Kidney (tissue), 14 donors: ENCODE results near the gene EMC6. TPM values are rescaled to one million over a fixed set of nuclear protein-coding genes. Genes with fewer than 3 reads are reported as not detected.

Experiments used
- DNase-seq, 5 donors: peaks; one replicate each; pipeline ENCODE4 v3.0.0-alpha.2; 2013 to 2020
- FAIRE-seq: peaks from 2 replicates; lab custom pipeline; 2012; peaks lifted over from hg19 to GRCh38; lab: Jason Lieb, UNC
- H3K27ac ChIP-seq, 2 donors: one replicate each; pipeline ENCODE4 v1.7.0; 2013; ENCODE audit warnings: low read depth in 2 of 2, low read length in 2 of 2, inconsistent platforms in 1 of 2
- H3K27me3 ChIP-seq: one replicate; pipeline ENCODE4 v1.7.1; 2013; ENCODE audit warnings: low read length, inconsistent platforms; ENCODE audit not compliant: control insufficient read depth, insufficient read depth
- H3K36me3 ChIP-seq, 3 donors: one replicate each; pipeline versions ENCODE4 v1.7.0 to v1.7.1; 2013; ENCODE audit warnings: low read length in 3 of 3, control low read depth in 1 of 3, inconsistent platforms in 1 of 3; ENCODE audit not compliant: insufficient read depth in 3 of 3, control insufficient read depth in 2 of 3
- H3K4me1 ChIP-seq, 3 donors: one replicate each; pipeline versions ENCODE4 v1.7.0 to v1.7.1; 2013; ENCODE audit warnings: low read length in 3 of 3, inconsistent platforms in 1 of 3, low read depth in 1 of 3; ENCODE audit not compliant: control insufficient read depth in 2 of 3, insufficient read depth in 2 of 3
- H3K4me3 ChIP-seq, 3 donors: one replicate each; pipeline versions ENCODE4 v1.7.0 to v1.8.1; 2013; ENCODE audit warnings: low read length in 3 of 3, control low read depth in 1 of 3, inconsistent platforms in 1 of 3
- H3K9ac ChIP-seq, 3 donors: one replicate each; pipeline versions ENCODE4 v1.7.0 to v1.7.1; 2013; ENCODE audit warnings: low read length in 3 of 3, control low read depth in 1 of 3, inconsistent platforms in 1 of 3
- H3K9me3 ChIP-seq, 3 donors: one replicate each; pipeline versions ENCODE4 v1.7.0 to v1.7.1; 2013; ENCODE audit warnings: low read length in 3 of 3, control low read depth in 1 of 3, inconsistent platforms in 1 of 3; ENCODE audit not compliant: control insufficient read depth in 2 of 3, insufficient read depth in 1 of 3
- CTCF ChIP-seq: IDR thresholded peaks from 3 replicates; pipeline ENCODE4 v1.5.1; 2012; ENCODE audit warnings: mild to moderate bottlenecking, moderate library complexity, borderline replicate concordance; ENCODE audit not compliant: insufficient read depth; ENCODE audit errors: extremely low read depth
- intact Hi-C: fragments of 100-400 bp; cut with DNase I; formaldehyde crosslinking; loops from one replicate; pipeline ENCODE4 v1.11.1; 2022
- polyA plus RNA-seq: library from polyadenylated mRNA; stranded (reverse); fragments of 350-450 nt; fragmentation: Illumina TruSeq; extraction: RNeasy Lipid Tissue Mini Kit (QIAGEN cat#74804); gene quantifications from one replicate; pipeline ENCODE4 v1.2.3, GENCODE V29; 2014; ENCODE audit warnings: low read depth, low replicate concordance; ENCODE audit not compliant: insufficient read depth
- total RNA-seq: library from RNA; stranded (reverse); fragmentation: NEBNext Ultra II Directional; extraction: Animal tissue kit (Norgen Biotek cat#: 25700); gene quantifications from one replicate; pipeline ENCODE4 v1.2.1, GENCODE V29; 2021
- donor health status: control.
- donor health status: control.
- donor health status: control.
- donor health status: control.
- donor health status: control.
- donor health status: DM: yes; HTN: yes; CAD: no.
- donor health status: Normal renal cell carcinoma (clear cell type).

EMC6 gene
- total and polyA plus RNA-seq, 2 donors from 2014 or later, result 25.6 to 77.1 TPM

GRCh38 chr17:3659541-3660111 lies 9.0 kb upstream of the EMC6 start:
- FAIRE-seq (no peak), DNase-seq (peak in 2 of 5 donors; percentile 43 to 90)
- no peaks in the 10 kb centered on the region for H3K27me3 ChIP-seq
- no peak for TF ChIP-seq CTCF
- no peak overlapping the region for H3K4me3 ChIP-seq
- peaks cover 0 to 9% (median 6%) of the 10 kb centered on the region in 3 donors for H3K36me3 ChIP-seq
- H3K9me3 ChIP-seq, result no peaks in the 10 kb centered on the region
- H3K4me1 ChIP-seq, result peaks cover 0 to 12% (median 9%) of the 10 kb centered on the region in 3 donors
- H3K27ac ChIP-seq, result peak overlapping the region; percentile 54 to 83
- H3K9ac ChIP-seq, result no peak overlapping the region
- intact Hi-C loops, result no loop called here

- Histone ChIP-seq H3K9ac (no peak overlapping the region), H3K4me1 (peaks cover 0 to 12% (median 9%) of the 10 kb centered on the region in 3 donors), H3K9me3 (no peaks in the 10 kb centered on the region), H3K4me3 (no peak overlapping the region), H3K27me3 (no peaks in the 10 kb centered on the region), H3K36me3 (peaks cover 0 to 9% (median 7%) of the 10 kb centered on the region in 3 donors), H3K27ac (peak overlapping the region; percentile 29 to 83)
- no peak for FAIRE-seq
- DNase-seq, result no peak
- intact Hi-C loops, result no loop called here
- TF ChIP-seq CTCF, result no peak
Measured at GRCh38 chr17:3660311-3660891, 8.2 kb upstream of the EMC6 start.

- H3K36me3 ChIP-seq, result peaks cover 0 to 9% (median 7%) of the 10 kb centered on the region in 3 donors
- H3K4me1 ChIP-seq, result peaks cover 0 to 26% (median 16%) of the 10 kb centered on the region in 3 donors
- no peak overlapping the region for H3K9ac ChIP-seq
- no peak overlapping the region for H3K27ac ChIP-seq
- no peak overlapping the region for H3K4me3 ChIP-seq
- H3K27me3 ChIP-seq, result no peaks in the 10 kb centered on the region
- TF ChIP-seq CTCF, result no peak
- FAIRE-seq, result no peak
- DNase-seq, result no peak
- intact Hi-C loops, result no loop called here
- H3K9me3 ChIP-seq, result no peaks in the 10 kb centered on the region
Measured at GRCh38 chr17:3663102-3664011, 5.3 kb upstream of the EMC6 start.
